HG03097 (cell line): ENCODE data around the gene EPS8L2.
"Not testable (repeated sequence)": the region's sequence is repeated elsewhere in the genome, so short reads cannot be mapped to it uniquely, and the experiment has no call there.

Experiments used
- ATAC-seq: cut with Tn5 transposase; IDR thresholded peaks from one replicate; pipeline ENCODE4 v1.9.1; 2021; ENCODE audit not compliant: unreplicated experiment, low FRiP score

The EPS8L2 gene

GRCh38 chr11:688681-689080 lies 17.4 kb upstream of the EPS8L2 start:
- no peak for ATAC-seq

GRCh38 chr11:689625-690024 lies 16.4 kb upstream of the EPS8L2 start:
- no peak for ATAC-seq

GRCh38 chr11:690244-690643 lies 15.8 kb upstream of the EPS8L2 start:
- not testable (repeated sequence) for ATAC-seq

- ATAC-seq, result no peak
Observed at GRCh38 chr11:690738-691633, 15.0 kb upstream of the EPS8L2 start.

- ATAC-seq, result no peak
Observed at GRCh38 chr11:691710-692590, 14.1 kb upstream of the EPS8L2 start.

GRCh38 chr11:692824-693414 lies 13.1 kb upstream of the EPS8L2 start:
- no peak for ATAC-seq

DNA sequence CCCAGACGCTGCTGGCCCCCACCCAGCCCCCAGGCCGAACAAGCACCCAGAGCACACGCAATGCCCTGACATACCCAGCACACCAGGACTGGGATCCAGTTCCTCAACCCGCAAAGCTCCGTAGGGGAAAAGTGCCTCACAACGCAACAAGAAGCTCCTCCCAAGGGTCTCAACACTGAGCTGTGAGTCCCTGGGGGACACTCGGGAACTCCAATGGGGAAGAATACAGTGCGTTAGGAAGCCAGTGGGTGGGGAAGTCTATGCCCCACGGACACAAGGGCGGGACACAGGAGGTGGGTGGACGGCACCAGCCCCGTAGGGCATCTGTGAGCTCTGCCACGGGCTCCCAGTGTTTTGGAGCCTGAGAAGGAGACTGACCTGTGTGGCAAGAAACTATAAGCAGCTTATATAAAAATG lies 12.6 kb upstream of the EPS8L2 start:
- no peak for ATAC-seq

- no peak for ATAC-seq
Observed at GRCh38 chr11:693887-694562, 12.0 kb upstream of the EPS8L2 start.

DNA sequence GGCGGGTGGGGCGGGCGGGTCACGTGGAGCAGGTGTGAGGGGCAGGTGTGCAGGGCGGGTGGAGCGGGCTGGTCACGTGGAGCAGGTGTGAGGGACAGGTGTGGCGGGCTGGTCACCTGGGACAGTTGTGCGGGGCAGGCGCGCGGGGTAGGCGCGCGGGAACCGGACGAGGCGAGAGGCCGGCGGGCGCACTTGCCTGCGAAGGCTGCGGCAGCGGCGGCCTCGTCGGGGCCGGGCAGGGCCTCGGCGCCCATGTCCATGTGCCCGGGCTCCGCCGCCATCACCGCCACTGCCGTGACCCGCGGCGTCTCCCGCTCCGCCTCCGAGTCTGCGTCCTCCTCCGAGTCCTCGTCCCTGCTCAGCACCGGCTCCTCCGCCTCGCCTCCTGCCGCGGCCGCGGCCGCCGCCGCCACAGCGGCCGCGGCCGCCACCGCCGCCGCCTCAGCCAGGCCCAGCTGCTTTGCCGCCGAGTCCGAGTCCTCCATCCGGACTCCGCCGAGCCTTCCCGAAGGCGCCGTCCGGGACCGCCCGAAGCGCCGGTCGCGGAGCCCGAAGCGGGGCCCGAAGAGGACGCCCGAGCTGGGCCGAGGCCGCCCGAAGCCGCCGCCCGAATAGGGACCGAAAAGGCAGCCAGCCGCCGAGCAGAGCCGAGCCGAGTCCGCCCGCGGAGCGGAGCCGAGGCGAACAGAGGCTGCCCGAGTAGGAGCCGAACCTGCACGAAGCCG lies 11.3 kb upstream of the EPS8L2 start, which contains the start of gene DEAF1:
Gene DEAF1 (minus strand): TSS at position 660 of the 725 bp plus-strand sequence. CDS start 175 bp downstream, at position 485.
- ATAC-seq, result peak; percentile 78

DNA sequence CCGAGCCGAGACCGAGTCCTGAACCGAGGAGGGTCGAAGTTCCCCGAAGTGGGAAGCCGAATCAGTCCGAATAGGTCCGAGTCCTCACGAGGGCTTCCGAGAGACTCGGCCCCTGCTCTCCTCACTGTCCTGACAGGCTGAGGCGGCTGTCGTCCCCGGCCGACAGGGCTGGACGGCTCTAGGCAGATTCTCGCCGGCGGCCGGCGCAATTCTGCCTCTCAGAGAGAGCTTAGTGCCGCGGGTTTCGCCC lies 10.8 kb upstream of the EPS8L2 start:
- no peak for ATAC-seq

- ATAC-seq, result peak; percentile 72
Observed at GRCh38 chr11:695538-696248, 10.3 kb upstream of the EPS8L2 start, which contains the start of gene TMEM80. TSS of gene TMEM80 (plus strand) at chr11:695816. CDS start at chr11:695828, 12 bp downstream.

DNA sequence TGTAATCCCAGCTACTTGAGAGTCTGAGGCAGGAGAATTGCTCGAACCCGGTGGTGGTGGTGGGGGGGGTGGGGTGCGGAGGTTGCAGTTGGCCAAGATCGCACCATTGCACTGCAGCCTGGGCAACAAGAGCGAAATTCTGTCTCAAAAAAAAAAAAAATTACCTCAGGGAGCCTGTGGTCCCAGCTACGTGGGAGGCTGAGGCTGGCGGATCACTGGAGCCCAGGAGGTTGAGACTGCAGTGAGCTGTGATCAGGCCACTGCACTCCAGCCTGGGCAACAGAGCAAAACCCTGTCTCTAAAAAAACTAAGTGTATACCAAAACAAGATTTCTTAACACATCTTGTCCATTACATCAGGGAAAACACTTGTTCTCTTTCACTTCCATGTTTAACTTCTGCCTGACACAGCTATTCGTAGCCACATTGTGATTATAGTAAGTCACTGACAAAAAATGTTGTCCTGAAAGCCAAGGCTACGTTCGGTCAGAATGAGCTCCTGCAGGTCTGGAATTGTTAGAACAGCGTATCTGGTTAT lies 9.0 kb upstream of the EPS8L2 start:
- ATAC-seq, result no peak

GRCh38 chr11:697811-698311 lies 8.2 kb upstream of the EPS8L2 start:
- no peak for ATAC-seq

- ATAC-seq, result no peak
Observed at GRCh38 chr11:698493-699115, 7.4 kb upstream of the EPS8L2 start.

DNA sequence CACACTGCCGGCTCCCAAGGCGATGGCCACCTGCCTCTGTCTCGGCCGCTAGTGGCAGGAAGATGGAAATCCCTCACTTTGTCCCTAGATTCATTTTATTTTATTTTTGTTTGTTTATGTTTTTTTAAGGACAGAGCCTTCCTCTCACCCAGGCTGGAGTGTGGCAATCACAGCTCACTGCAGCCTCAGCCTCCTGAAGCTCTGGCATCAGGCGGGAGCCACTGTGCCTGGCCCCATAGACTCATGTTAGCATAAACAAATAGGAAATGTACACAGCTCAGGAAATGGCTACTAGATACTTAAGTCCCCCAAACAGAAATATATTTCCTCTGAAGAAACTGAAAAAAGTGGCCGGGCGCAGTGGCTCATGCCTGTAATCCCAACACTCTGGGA lies 6.9 kb upstream of the EPS8L2 start:
- no peak for ATAC-seq

DNA sequence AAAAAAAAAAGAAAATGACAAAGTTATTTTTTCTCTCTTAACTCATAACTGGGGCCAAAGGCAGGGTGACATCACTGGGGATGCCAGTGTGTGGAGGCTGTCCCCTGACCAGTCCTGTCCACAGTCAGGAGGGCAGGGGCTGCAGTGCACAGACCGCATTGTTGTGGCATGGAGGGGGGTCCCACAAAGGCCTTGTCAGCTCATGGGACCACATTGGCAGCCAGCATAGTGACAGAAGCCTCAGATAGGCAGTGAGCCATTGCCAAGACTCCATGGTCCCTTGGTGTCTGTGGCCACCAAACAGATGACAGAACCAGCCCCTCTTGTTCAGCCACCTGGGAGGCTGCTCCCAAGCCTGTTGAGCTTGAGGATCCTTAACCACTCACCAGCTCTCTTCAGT lies 6.3 kb upstream of the EPS8L2 start:
- no peak for ATAC-seq

DNA sequence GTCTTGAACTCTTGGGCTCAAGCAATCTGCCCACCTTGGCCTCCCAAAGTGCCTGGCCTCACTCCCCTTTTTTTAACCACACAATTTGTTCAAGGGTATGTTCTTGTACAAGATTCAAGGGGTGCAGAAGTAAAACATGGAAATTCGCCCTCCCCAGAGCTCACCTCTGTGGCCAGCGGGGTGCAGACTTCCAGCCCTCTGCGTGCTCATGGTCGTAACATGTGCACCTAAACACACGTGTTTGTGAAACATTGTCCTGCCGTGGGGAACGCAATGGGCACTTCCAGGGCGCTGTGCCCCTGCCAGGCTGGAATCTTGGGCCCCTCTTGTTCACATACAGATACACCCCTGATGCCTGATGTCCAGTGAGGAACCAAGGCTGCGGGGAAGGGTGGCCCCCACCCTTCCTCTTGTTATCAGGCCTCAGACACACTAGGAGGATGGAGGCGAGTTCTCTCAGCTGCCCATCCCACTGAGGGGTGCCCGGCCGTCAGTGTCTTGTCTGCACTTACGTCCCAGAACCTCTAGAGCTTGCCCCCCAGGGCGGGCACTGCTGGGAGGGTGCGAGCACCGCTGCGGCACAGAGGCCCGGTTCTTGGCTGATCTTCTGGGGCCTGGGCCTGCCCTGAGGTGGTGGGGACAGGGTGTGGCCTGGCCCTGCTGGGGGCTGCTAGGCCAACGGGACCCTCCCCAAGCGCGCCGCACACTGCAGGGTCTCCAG lies 4.1 kb upstream of the EPS8L2 start:
- no peak for ATAC-seq
